ENCODE measurements around the gene OR2F2.

The OR2F2 gene

DNA sequence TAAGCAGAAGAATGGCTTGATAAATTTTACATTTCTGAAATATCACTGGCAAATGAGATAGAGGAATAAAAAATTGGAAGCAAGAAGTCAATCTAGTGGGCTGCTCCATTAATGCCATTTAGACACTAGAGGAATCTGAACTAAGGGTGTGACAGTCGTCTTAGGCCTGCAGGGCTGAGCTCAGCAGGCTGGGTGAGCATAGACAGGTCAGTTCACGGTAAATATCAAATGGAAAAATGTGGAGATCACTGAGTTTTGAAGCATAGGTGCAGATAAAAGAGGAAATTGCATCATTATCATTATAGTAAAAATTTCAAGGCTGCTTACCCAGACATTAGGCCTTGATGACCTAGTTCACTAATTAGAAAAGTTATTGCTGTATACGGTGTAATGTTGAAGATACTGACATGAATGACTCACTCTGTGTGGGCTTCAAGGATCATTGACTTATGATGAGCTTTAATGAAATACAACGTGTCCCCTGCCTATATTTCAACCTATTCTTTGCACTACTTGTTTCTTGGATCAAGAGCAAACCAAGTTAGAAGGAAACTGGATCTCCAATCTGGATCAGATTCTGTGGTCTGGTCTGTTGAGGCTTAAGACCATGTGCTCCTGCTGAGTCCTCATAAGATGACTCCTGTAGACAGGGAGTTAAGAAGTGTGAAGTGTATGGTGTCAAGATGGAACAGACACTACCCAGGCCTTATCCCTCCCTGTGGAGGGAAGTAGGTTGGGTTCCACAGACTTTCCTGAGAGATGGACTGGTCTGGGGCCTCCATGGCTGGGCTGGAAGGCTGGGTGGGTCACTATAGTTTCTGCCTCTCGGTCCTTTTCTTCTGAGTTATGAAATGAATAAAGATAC is 3.6 kb downstream of the OR2F2 start:
- no peak for FAIRE-seq
- TF ChIP-seq POLR2A (IDR thresholded peaks at IDR 0.05; ENCODE audit: low read depth, low read length) (no peak), PAX5 (IDR thresholded peaks at IDR 0.05; ENCODE audit: insufficient read depth, low read length, severe bottlenecking) (no peak), TAF1 (IDR thresholded peaks at IDR 0.05; ENCODE audit: low read depth, low read length) (no peak), POLR2AphosphoS5 (IDR thresholded peaks at IDR 0.05; ENCODE audit: low read depth, low read length) (no peak)
- no peak for DNase-seq (ENCODE audit: insufficient read length, low spot score)

DNA sequence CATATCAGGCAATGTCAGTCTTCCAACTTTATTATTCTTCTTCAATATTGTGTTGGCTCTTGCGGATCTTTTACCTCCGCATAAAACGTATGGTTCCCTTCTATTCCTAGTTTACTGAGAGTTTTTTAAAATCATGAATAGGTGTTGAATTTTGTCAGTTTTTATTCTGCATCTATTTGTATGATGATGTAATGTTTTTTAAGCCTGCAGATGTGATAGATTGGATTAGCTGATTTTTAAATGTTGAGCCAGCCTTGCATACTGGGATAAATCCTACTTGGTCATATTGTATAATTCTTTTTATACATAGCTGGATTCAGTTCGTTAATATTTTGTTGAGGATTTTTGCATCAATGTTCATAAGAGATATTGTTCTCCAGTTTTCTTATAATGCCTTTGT is 10.4 kb downstream of the OR2F2 start:
- TF ChIP-seq SPI1 (IDR thresholded peaks at IDR 0.05; ENCODE audit: low read depth, low read length) (no peak), POLR2AphosphoS5 (IDR thresholded peaks at IDR 0.05; ENCODE audit: low read depth, low read length) (no peak), POLR2A (IDR thresholded peaks at IDR 0.05; ENCODE audit: low read depth, low read length) (no peak), TAF1 (IDR thresholded peaks at IDR 0.05; ENCODE audit: low read depth, low read length) (no peak), POU2F2 (IDR thresholded peaks at IDR 0.05; ENCODE audit: low read depth, low read length) (no peak), PAX5 (IDR thresholded peaks at IDR 0.05; ENCODE audit: insufficient read depth, low read length, severe bottlenecking) (no peak)
- FAIRE-seq (no peak), DNase-seq (ENCODE audit: insufficient read length, low spot score) (no peak)

- TF ChIP-seq POU2F2 (IDR thresholded peaks at IDR 0.05; ENCODE audit: low read depth, low read length) (no peak), SPI1 (IDR thresholded peaks at IDR 0.05; ENCODE audit: low read depth, low read length) (no peak), PAX5 (IDR thresholded peaks at IDR 0.05; ENCODE audit: insufficient read depth, low read length, severe bottlenecking) (no peak)
- no peak for DNase-seq (ENCODE audit: insufficient read length, low spot score)
- FAIRE-seq = no peak
Measured at GRCh38 chr7:143947111-143947510, 12.1 kb downstream of the OR2F2 start.

- no peak for FAIRE-seq
- TF ChIP-seq SPI1 (IDR thresholded peaks at IDR 0.05; ENCODE audit: low read depth, low read length) = no peak
- no peak for TF ChIP-seq POLR2AphosphoS5 (IDR thresholded peaks at IDR 0.05; ENCODE audit: low read depth, low read length)
- no peak for TF ChIP-seq POU2F2 (IDR thresholded peaks at IDR 0.05; ENCODE audit: low read depth, low read length)
- TF ChIP-seq TAF1 (IDR thresholded peaks at IDR 0.05; ENCODE audit: low read depth, low read length) = no peak
- TF ChIP-seq POLR2A (IDR thresholded peaks at IDR 0.05; ENCODE audit: low read depth, low read length) = no peak
- no peak for TF ChIP-seq PAX5 (IDR thresholded peaks at IDR 0.05; ENCODE audit: insufficient read depth, low read length, severe bottlenecking)
- DNase-seq (ENCODE audit: insufficient read length, low spot score) = no peak
Measured at GRCh38 chr7:143948733-143949132, 13.7 kb downstream of the OR2F2 start.

GRCh38 chr7:143953421-143953820 is 18.4 kb downstream of the OR2F2 start:
- FAIRE-seq = no peak
- DNase-seq (ENCODE audit: insufficient read length, low spot score) = no peak
- no peak for TF ChIP-seq PAX5 (IDR thresholded peaks at IDR 0.05; ENCODE audit: insufficient read depth, low read length, severe bottlenecking)
- TF ChIP-seq POLR2AphosphoS5 (IDR thresholded peaks at IDR 0.05; ENCODE audit: low read depth, low read length) = no peak
- TF ChIP-seq SPI1 (IDR thresholded peaks at IDR 0.05; ENCODE audit: low read depth, low read length) = no peak
- TF ChIP-seq POU2F2 (IDR thresholded peaks at IDR 0.05; ENCODE audit: low read depth, low read length) = no peak
- no peak for TF ChIP-seq POLR2A (IDR thresholded peaks at IDR 0.05; ENCODE audit: low read depth, low read length)
- no peak for TF ChIP-seq TAF1 (IDR thresholded peaks at IDR 0.05; ENCODE audit: low read depth, low read length)

GRCh38 chr7:143954135-143954534 is 19.1 kb downstream of the OR2F2 start:
- no peak for FAIRE-seq
- TF ChIP-seq PAX5 (IDR thresholded peaks at IDR 0.05; ENCODE audit: insufficient read depth, low read length, severe bottlenecking) = no peak
- TF ChIP-seq TAF1 (IDR thresholded peaks at IDR 0.05; ENCODE audit: low read depth, low read length) = no peak
- TF ChIP-seq POU2F2 (IDR thresholded peaks at IDR 0.05; ENCODE audit: low read depth, low read length) = no peak
- TF ChIP-seq SPI1 (IDR thresholded peaks at IDR 0.05; ENCODE audit: low read depth, low read length) = no peak
- no peak for TF ChIP-seq POLR2A (IDR thresholded peaks at IDR 0.05; ENCODE audit: low read depth, low read length)
- no peak for TF ChIP-seq POLR2AphosphoS5 (IDR thresholded peaks at IDR 0.05; ENCODE audit: low read depth, low read length)
- DNase-seq (ENCODE audit: insufficient read length, low spot score) = no peak

GRCh38 chr7:143954544-143954943 is 19.5 kb downstream of the OR2F2 start, which contains the start of gene OR2F1:
Gene OR2F1 (plus strand): TSS chr7:143954844. CDS start chr7:143959971, 5,127 bp downstream.
- TF ChIP-seq POLR2AphosphoS5 (IDR thresholded peaks at IDR 0.05; ENCODE audit: low read depth, low read length) (no peak), PAX5 (IDR thresholded peaks at IDR 0.05; ENCODE audit: insufficient read depth, low read length, severe bottlenecking) (no peak), POLR2A (IDR thresholded peaks at IDR 0.05; ENCODE audit: low read depth, low read length) (no peak), POU2F2 (IDR thresholded peaks at IDR 0.05; ENCODE audit: low read depth, low read length) (no peak), TAF1 (IDR thresholded peaks at IDR 0.05; ENCODE audit: low read depth, low read length) (no peak), SPI1 (IDR thresholded peaks at IDR 0.05; ENCODE audit: low read depth, low read length) (no peak)
- no peak for DNase-seq (ENCODE audit: insufficient read length, low spot score)
- no peak for FAIRE-seq

- no peak for FAIRE-seq
Measured at GRCh38 chr7:143958781-143959180, 23.7 kb downstream of the OR2F2 start.

DNA sequence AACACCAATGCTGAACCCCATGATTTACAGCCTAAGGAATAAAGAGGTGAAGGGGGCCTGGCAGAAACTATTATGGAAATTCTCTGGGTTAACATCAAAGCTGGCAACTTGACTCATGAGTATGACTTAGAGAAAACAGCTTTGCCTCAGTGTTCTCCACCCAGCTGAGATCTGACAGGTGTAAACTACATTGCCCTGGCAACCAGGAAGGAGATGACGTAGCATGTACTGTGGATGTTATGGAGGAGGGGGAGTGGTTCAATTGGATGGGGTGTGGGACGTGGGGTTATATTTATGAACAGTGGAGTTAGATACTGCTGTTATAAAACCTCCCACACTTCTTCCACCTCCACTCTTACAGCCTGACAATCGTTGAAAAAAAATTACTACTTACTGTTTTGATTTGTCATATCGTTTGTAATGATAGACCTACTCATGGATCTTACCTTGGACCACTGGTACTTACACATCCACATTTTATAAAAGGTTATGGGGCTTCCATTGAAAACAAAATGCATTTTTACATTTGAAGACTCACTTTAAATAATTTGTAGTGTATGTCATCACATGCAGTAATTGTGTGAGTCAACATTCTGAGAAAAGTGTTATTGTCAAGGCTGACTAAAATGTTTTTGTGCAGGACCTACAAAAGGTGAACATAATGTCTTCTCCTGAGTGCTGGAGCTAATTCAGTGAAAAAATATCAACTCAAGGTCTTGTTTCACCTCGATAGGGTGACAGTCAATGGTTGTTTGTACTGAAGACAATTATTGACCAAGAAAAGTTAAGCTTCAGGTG is 26.0 kb downstream of the OR2F2 start:
- FAIRE-seq (no peak), DNase-seq (ENCODE audit: insufficient read length, low spot score) (no peak)
- TF ChIP-seq POU2F2 (IDR thresholded peaks at IDR 0.05; ENCODE audit: low read depth, low read length) (no peak), POLR2AphosphoS5 (IDR thresholded peaks at IDR 0.05; ENCODE audit: low read depth, low read length) (no peak), PAX5 (IDR thresholded peaks at IDR 0.05; ENCODE audit: insufficient read depth, low read length, severe bottlenecking) (no peak)

More at GRCh38 chr7:143958781-143959180, 23.7 kb downstream of the OR2F2 start:
- DNase-seq (ENCODE audit: insufficient read length, low spot score) = no peak
- TF ChIP-seq POLR2A (IDR thresholded peaks at IDR 0.05; ENCODE audit: low read depth, low read length) (no peak), TAF1 (IDR thresholded peaks at IDR 0.05; ENCODE audit: low read depth, low read length) (no peak), POLR2AphosphoS5 (IDR thresholded peaks at IDR 0.05; ENCODE audit: low read depth, low read length) (no peak), POU2F2 (IDR thresholded peaks at IDR 0.05; ENCODE audit: low read depth, low read length) (no peak), SPI1 (IDR thresholded peaks at IDR 0.05; ENCODE audit: low read depth, low read length) (no peak), PAX5 (IDR thresholded peaks at IDR 0.05; ENCODE audit: insufficient read depth, low read length, severe bottlenecking) (no peak)
